K562 (cell line): ENCODE measurements around the gene PLXNA3. TPM values are rescaled to one million over a fixed set of nuclear protein-coding genes. Genes with fewer than 3 reads are reported as not detected.

Experiments
- ATAC-seq: fragments of 200-7000 bp; cut with Tn5 transposase; 3 replicates; pipeline ENCODE4 v1.9.1; 2020; ENCODE audit warnings: moderate library complexity
- BruUV-seq: library from RNA; stranded (reverse); fragments of 400-500 nt; replicated peaks from 2 replicates; lab custom pipeline; 2021; lab: Mats Ljungman, UMichigan
- CTCF ChIA-PET: fragments of 300-600 bp; formaldehyde crosslinking; extraction: SDS; loops from one replicate; lab custom pipeline; 2021; ENCODE audit warnings: low intra/inter-chr PET ratio; lab: Yijun Ruan, JAX
- POLR2A ChIA-PET: fragments of 300-600, 350-650 bp; sonication (Branson Sonifier 250); formaldehyde crosslinking; extraction: SDS; loops from one replicate; lab custom pipeline; 2021; ENCODE audit warnings: antibody characterized with exemption, inconsistent platforms; lab: Yijun Ruan, JAX
- DNase-seq, 4 experiments: peaks; one replicate each; pipeline versions ENCODE4 v3.0.0 to v3.0.0-alpha.2; 2011 to 2018; ENCODE audit warnings: low spot score in 3 of 4, mixed read lengths in 3 of 4; ENCODE audit errors: extremely low read depth in 1 of 4
- FAIRE-seq: peaks from 2 replicates; lab custom pipeline; 2011; peaks lifted over from hg19 to GRCh38; lab: Jason Lieb, UNC
- H2AFZ ChIP-seq: 2 replicates; pipeline ENCODE4 v1.6.0; 2011; ENCODE audit warnings: low read depth, low read length, control low read depth, inconsistent platforms
- H3K27ac ChIP-seq: fragments of 200-600 bp; 3 replicates; pipeline ENCODE4 v1.8.0; 2011; ENCODE audit warnings: low read depth, mild to moderate bottlenecking, control low read depth, inconsistent platforms, low read length, moderate library complexity, mixed read lengths; ENCODE audit errors: extremely low read depth
- H3K27me3 ChIP-seq, 2 experiments: fragments of 300-600 bp in 1 of 2; 2 replicates in 1 of 2; 3 replicates in 1 of 2; pipeline versions ENCODE4 v1.6.0 to v1.8.0; 2011; ENCODE audit warnings: inconsistent platforms in 2 of 2, low read length in 2 of 2, mild to moderate bottlenecking in 1 of 2, mixed read lengths in 1 of 2, moderate library complexity in 1 of 2; ENCODE audit not compliant: control insufficient read depth in 2 of 2, insufficient read depth in 2 of 2
- H3K36me3 ChIP-seq: fragments of 300-600 bp; 3 replicates; pipeline ENCODE4 v1.8.0; 2011; ENCODE audit warnings: mild to moderate bottlenecking, low read length, inconsistent platforms; ENCODE audit not compliant: control insufficient read depth, insufficient read depth
- H3K4me1 ChIP-seq, 2 experiments: fragments of 200-600 bp in 1 of 2; replicated peaks in 1 of 2; 2 replicates in 1 of 2; 3 replicates in 1 of 2; pipeline versions ENCODE4 v1.5.1 to v1.8.0; 2011; ENCODE audit warnings: inconsistent platforms in 2 of 2, low read length in 2 of 2, mild to moderate bottlenecking in 1 of 2, mixed read lengths in 1 of 2, moderate library complexity in 1 of 2; ENCODE audit not compliant: control insufficient read depth in 2 of 2, insufficient read depth in 2 of 2
- H3K4me2 ChIP-seq: 2 replicates; pipeline ENCODE4 v1.6.1; 2011; ENCODE audit warnings: low read length, control low read depth, inconsistent platforms, mixed read lengths; ENCODE audit not compliant: insufficient read depth
- H3K4me3 ChIP-seq: fragments of 200-600 bp; sonication (generic), shearing (Covaris generic); 2 replicates; pipeline ENCODE4 v1.5.1; 2016; ENCODE audit warnings: control low read depth, inconsistent platforms
- H3K79me2 ChIP-seq: fragments of 200-600 bp; 3 replicates; pipeline ENCODE4 v1.8.0; 2011; ENCODE audit warnings: low read length, inconsistent platforms; ENCODE audit not compliant: control insufficient read depth, insufficient read depth
- H3K9ac ChIP-seq, 2 experiments: 2 replicates each; pipeline versions ENCODE4 v1.6.0 to v1.6.1; 2011; ENCODE audit warnings: low read depth in 2 of 2, low read length in 2 of 2, control low read depth in 1 of 2, inconsistent platforms in 1 of 2, mild to moderate bottlenecking in 1 of 2, mixed read lengths in 1 of 2; ENCODE audit not compliant: insufficient read depth in 1 of 2
- H3K9me1 ChIP-seq: one replicate; pipeline ENCODE4 v1.6.0; 2011; ENCODE audit warnings: inconsistent platforms, mild to moderate bottlenecking, low read length, moderate library complexity; ENCODE audit not compliant: control insufficient read depth, insufficient read depth
- H3K9me3 ChIP-seq: replicated peaks from 2 replicates; pipeline ENCODE4 v1.5.1; 2011; ENCODE audit warnings: low read depth, low read length, inconsistent platforms; ENCODE audit not compliant: control insufficient read depth, insufficient read depth
- H4K20me1 ChIP-seq: replicated peaks from 2 replicates; pipeline ENCODE4 v1.6.1; 2011; ENCODE audit warnings: low read length, inconsistent platforms, mixed read lengths; ENCODE audit not compliant: control insufficient read depth, insufficient read depth
- CC2D1A ChIP-seq: fragments of 450-650 bp; IDR thresholded peaks from 2 replicates; pipeline ENCODE4 v1.6.1; 2017; ENCODE audit warnings: mild to moderate bottlenecking
- CCNT2 ChIP-seq: IDR thresholded peaks from 2 replicates; pipeline ENCODE4 v1.6.1; 2011; ENCODE audit warnings: borderline replicate concordance, low read depth, mild to moderate bottlenecking, moderate library complexity, mixed read lengths, low read length; ENCODE audit not compliant: insufficient read length; ENCODE audit errors: extremely low read depth
- ERF ChIP-seq: fragments of 450-650 bp; formaldehyde crosslinking; IDR thresholded peaks from 2 replicates; pipeline ENCODE4 v1.4.0; 2020; ENCODE audit warnings: mild to moderate bottlenecking, mixed read lengths
- FOSL1 ChIP-seq: fragments of 200-800 bp; sonication (Bioruptor generic); conservative IDR thresholded peaks from 2 replicates; pipeline ENCODE4 v1.6.1; 2016; ENCODE audit warnings: missing genetic modification characterization, missing compliant biosample characterization
- MYC ChIP-seq, 2 experiments: fragments of 250-450 bp in 1 of 2; sonication (Bioruptor Pico) in 1 of 2; IDR thresholded peaks; 2 replicates each; pipeline versions ENCODE4 v1.5.1 to v1.6.1; 2012 to 2021; ENCODE audit warnings: low read depth in 2 of 2, borderline replicate concordance in 1 of 2, improper control_type of control experiment in 1 of 2, low read length in 1 of 2, mild to moderate bottlenecking in 1 of 2, moderate library complexity in 1 of 2
- RBFOX2 ChIP-seq: fragments of 200-400 bp; formaldehyde crosslinking; IDR thresholded peaks from 2 replicates; pipeline ENCODE4 v1.6.1; 2017; ENCODE audit warnings: low read depth, mild to moderate bottlenecking, low read length, moderate library complexity
- SMARCB1 ChIP-seq: IDR thresholded peaks from 2 replicates; pipeline ENCODE4 v1.6.1; 2011; ENCODE audit warnings: improper control_type of control experiment, low read depth; ENCODE audit not compliant: insufficient read length
- ZKSCAN8 ChIP-seq: fragments of 200-800 bp; sonication (Bioruptor generic); IDR thresholded peaks from 2 replicates; pipeline ENCODE4 v1.6.1; 2016; ENCODE audit warnings: missing genetic modification characterization, missing compliant biosample characterization
- WGBS: fragments of 100-300 bp; shearing (Covaris generic); methylation state at CpG from one replicate; pipeline ENCODE4 v1.1.6; 2016; ENCODE audit warnings: low coverage, mixed read lengths; ENCODE audit not compliant: insufficient coverage; ENCODE audit errors: missing lambda C conversion rate; 5-methylcytosine and 5-hydroxymethylcytosine counted together
- in situ Hi-C: fragments of 300-500 bp; cut with MboI; formaldehyde crosslinking; loops from 4 replicates; pipeline ENCODE4 v1.15.0; 2018; ENCODE audit warnings: inconsistent platforms, mixed read lengths
- intact Hi-C: fragments of 100-400 bp; cut with micrococcal nuclease; formaldehyde crosslinking; loops from 2 replicates; pipeline ENCODE4 v1.14.2; 2022
- polyA plus RNA-seq, 8 experiments: library from polyadenylated mRNA; depleted of rRNA in 4 of 8; stranded (reverse) in 5 of 8; unstranded in 3 of 8; fragments of >200 nt; fragmentation: Nextera tagmentation in 2 of 8; fragmentation: Illumina TruSeq in 1 of 8; extraction: Ambion mirVana in 2 of 8; extraction: Trizol in 1 of 8; gene quantifications; 2 replicates each; pipeline versions ENCODE4 v1.2.1 to v1.2.3, GENCODE V29; 2011 to 2014; ENCODE audit warnings: inconsistent platforms in 1 of 8, missing spikeins in 1 of 8
- total RNA-seq, 7 experiments: library from RNA; depleted of rRNA in 6 of 7; stranded (reverse); fragments of >200 nt in 6 of 7; fragmentation: Illumina TruSeq in 2 of 7; extraction: Trizol in 2 of 7; gene quantifications; 2 replicates each; pipeline versions ENCODE4 v1.2.1 to v1.2.3, GENCODE V29; 2011 to 2021; ENCODE audit warnings: low replicate concordance in 1 of 7
- TF ChIP-seq, protein P1 (sequence below), 2 experiments: IDR thresholded peaks; 2 replicates each; pipeline ENCODE4 v1.6.1; 2011; ENCODE audit warnings: borderline replicate concordance in 1 of 2, control low read depth in 1 of 2, low read depth in 1 of 2, low read length in 1 of 2, mild to moderate bottlenecking in 1 of 2, mixed read lengths in 1 of 2, moderate library complexity in 1 of 2; ENCODE audit not compliant: insufficient read depth in 1 of 2, insufficient read length in 1 of 2, poor library complexity in 1 of 2, severe bottlenecking in 1 of 2; ENCODE audit errors: extremely low read depth in 1 of 2
- TF ChIP-seq, protein P2 (sequence below): fragments of 250-450 bp; sonication (Bioruptor Pico); IDR thresholded peaks from 2 replicates; pipeline ENCODE4 v1.8.0; 2022; ENCODE audit warnings: moderate library complexity, mild to moderate bottlenecking, inconsistent platforms

PLXNA3 gene
- total and polyA plus RNA-seq, 9 of the 15 experiments (the other 6 are each of a cell fraction or from before 2014, with no cell fraction given), result 0.32 to 47.8 (median 7.5) TPM

- BruUV-seq, result no TSS peak
- Histone ChIP-seq H3K4me3 (no peak overlapping the region), H3K4me2 (no peak overlapping the region), H3K4me1 (peaks cover 16 to 55% of the 10 kb centered on the region in 2 experiments; a peak in 4 of 5 replicates), H3K27ac (no peak overlapping the region), H3K36me3 (peaks cover 73% of the 10 kb centered on the region; the same call in 2 of the 3 replicates), H3K9me3 (no peaks in the 10 kb centered on the region), H3K27me3 (no peaks in the 10 kb centered on the region), H2AFZ (no peak overlapping the region), H3K79me2 (peaks cover 33% of the 10 kb centered on the region), H3K9me1 (peaks cover 3% of the 10 kb centered on the region), H4K20me1 (peaks cover 5% of the 10 kb centered on the region; the same call in 1 of the 2 replicates), H3K9ac (no peak overlapping the region; a peak in 1 of 4 replicates)
- no peak for TF ChIP-seq ZKSCAN8 (CRISPR knock-in tag)
- TF ChIP-seq RBFOX2, result peak; percentile 33; the same call in 1 of the 2 replicates
- POLR2A ChIA-PET, result interaction anchor here (0.5 to 0.6 kb wide), 2 partner anchors 49 to 1243 kb away, joined by 3 to 5 read pairs; no protein-coding TSS in a partner anchor
- FAIRE-seq, result no peak
- no peak for ATAC-seq
- WGBS, result 94% methylated on average over 12 of the region's 19 CpGs
- no peak for DNase-seq
- intact Hi-C loops (no loop called here), in situ Hi-C loops (no loop called here)
- CTCF ChIA-PET, result no interaction called here
Measured at GRCh38 chrX:154435171-154435733, 22.8 kb upstream of the PLXNA3 start.

- POLR2A ChIA-PET, result no interaction called here
- Histone ChIP-seq H3K36me3 (peaks cover 77% of the 10 kb centered on the region; the same call in 2 of the 3 replicates), H3K27ac (peak overlapping the region; percentile 83; the same call in 2 of the 3 replicates)
- TF ChIP-seq FOSL1 (tag), result no peak
- TF ChIP-seq, protein P1, sequence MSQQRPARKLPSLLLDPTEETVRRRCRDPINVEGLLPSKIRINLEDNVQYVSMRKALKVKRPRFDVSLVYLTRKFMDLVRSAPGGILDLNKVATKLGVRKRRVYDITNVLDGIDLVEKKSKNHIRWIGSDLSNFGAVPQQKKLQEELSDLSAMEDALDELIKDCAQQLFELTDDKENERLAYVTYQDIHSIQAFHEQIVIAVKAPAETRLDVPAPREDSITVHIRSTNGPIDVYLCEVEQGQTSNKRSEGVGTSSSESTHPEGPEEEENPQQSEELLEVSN (IDR thresholded peaks at IDR 0.05; ENCODE audit: borderline replicate concordance in 1 of 2, extremely low read depth in 1 of 2, insufficient read depth in 1 of 2, insufficient read length in 1 of 2, low read depth in 1 of 2, low read length in 1 of 2, poor library complexity in 1 of 2, severe bottlenecking in 1 of 2), result peak; percentile 24 to 36
- peak; percentile 9; the same call in 1 of the 2 replicates for TF ChIP-seq MYC (IDR thresholded peaks at IDR 0.05; ENCODE audit: low read depth, low read length)
- TF ChIP-seq MYC (CRISPR knock-in tag; IDR thresholded peaks at IDR 0.05; ENCODE audit: borderline replicate concordance, low read depth), result no peak
- TF ChIP-seq, protein P2, sequence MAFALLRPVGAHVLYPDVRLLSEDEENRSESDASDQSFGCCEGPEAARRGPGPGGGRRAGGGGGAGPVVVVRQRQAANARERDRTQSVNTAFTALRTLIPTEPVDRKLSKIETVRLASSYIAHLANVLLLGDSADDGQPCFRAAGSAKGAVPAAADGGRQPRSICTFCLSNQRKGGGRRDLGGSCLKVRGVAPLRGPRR, result no peak
- TF ChIP-seq CC2D1A, result no peak
- no peak for TF ChIP-seq SMARCB1
- TF ChIP-seq CCNT2, result peak; percentile 47
- 0 out of 2 replicates have a peak, but pooled peaks have one; percentile 36 for TF ChIP-seq ERF (CRISPR knock-in tag)
Measured at GRCh38 chrX:154436374-154436982, 21.6 kb upstream of the PLXNA3 start.

More at GRCh38 chrX:154436374-154436982, 21.6 kb upstream of the PLXNA3 start:
- H3K9me3 ChIP-seq, result no peaks in the 10 kb centered on the region
- FAIRE-seq (no peak), ATAC-seq (peak; percentile 80), DNase-seq (peak; percentile 64 to 91 (median 86))
- peak overlapping the region; percentile 63 to 91; a peak in 3 of 4 replicates for H3K9ac ChIP-seq
- in situ Hi-C loops, result no loop called here
- H3K79me2 ChIP-seq, result peaks cover 22% of the 10 kb centered on the region
- BruUV-seq, result no TSS peak
- CTCF ChIA-PET, result no interaction called here
- H3K9me1 ChIP-seq, result peaks cover 3% of the 10 kb centered on the region
- no peaks in the 10 kb centered on the region for H3K27me3 ChIP-seq
- H3K4me1 ChIP-seq, result peaks cover 4 to 43% of the 10 kb centered on the region in 2 experiments; a peak in 4 of 5 replicates
- peaks cover 5% of the 10 kb centered on the region; the same call in 1 of the 2 replicates for H4K20me1 ChIP-seq
- 31% methylated on average over 16 of the region's 78 CpGs for WGBS
- peak overlapping the region; percentile 79; the same call in 1 of the 2 replicates for H2AFZ ChIP-seq
- H3K4me2 ChIP-seq, result peak overlapping the region; percentile 84
- intact Hi-C loops, result no loop called here
- H3K4me3 ChIP-seq, result peak overlapping the region; percentile 68
